SHP77 treated with DMSO at 0.1 percent for 48 hours (cell line): Measurements from ENCODE around the gene DDR2.
"Not testable (repeated sequence)": the region's sequence is repeated elsewhere in the genome, so short reads cannot be mapped to it uniquely, and the experiment has no call there.

Source experiments
- DNase-seq: peaks from one replicate; lab custom pipeline; 2025; lab: John Stamatoyannopoulos, UW

The DDR2 gene

DNA sequence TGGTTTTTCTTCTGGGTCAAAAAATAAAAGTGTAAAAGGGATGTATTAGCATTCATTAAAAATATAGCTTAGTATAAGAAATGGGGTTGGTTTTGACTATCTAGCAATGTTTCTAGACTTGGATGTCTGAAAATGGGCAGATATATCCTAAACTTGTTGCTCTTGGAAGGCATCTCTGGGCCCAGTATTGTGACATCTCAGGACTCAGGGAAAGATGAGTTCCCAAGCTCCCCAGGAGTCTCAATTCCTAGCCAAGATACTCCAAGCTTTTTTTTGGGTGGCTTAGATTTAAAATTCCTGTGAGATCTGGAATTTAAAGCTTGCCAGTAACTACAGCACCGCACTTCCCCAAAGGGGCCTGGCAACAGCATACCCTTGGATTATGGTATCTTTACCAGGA lies 146.8 kb downstream of the DDR2 start:
- DNase-seq = no peak

DNA sequence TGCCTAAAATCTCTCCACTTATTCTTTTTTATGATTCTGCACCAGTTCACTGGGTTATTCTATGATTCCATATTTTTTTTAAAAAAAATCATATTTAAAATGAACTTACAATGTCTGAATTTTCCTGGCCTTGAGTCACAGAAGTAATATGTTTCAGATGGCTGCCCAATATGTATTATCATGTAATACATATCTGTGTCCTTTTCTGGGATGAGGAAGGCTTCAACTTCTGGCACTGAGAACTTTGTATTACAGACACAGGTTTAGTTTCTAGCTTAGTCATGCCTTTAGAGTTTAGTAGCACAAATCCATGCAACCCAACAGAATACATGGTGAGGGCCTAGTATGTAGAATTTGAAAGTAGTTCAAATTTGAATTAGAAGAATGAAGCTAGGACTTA lies 150.4 kb downstream of the DDR2 start:
- DNase-seq = no peak

DNA sequence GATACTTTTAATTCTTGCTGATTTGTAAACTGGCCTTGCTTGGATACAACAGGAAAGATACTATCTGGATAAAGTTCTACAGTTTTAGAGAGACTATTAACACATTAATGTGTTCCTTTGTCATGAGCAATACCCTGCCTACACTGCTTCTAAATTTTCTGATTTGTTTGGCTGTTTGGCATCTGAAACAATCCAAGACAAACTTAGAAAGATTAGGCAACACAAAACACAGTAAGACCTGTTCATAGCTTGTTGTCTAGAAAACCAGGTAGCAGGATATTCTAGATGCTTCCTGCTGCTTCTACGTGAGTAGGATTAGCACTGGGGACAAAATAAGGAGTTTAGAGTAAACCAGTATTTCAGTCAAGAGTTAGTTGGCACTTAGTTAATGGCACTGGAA lies 152.7 kb downstream of the DDR2 start:
- DNase-seq = not testable (repeated sequence)

DNA sequence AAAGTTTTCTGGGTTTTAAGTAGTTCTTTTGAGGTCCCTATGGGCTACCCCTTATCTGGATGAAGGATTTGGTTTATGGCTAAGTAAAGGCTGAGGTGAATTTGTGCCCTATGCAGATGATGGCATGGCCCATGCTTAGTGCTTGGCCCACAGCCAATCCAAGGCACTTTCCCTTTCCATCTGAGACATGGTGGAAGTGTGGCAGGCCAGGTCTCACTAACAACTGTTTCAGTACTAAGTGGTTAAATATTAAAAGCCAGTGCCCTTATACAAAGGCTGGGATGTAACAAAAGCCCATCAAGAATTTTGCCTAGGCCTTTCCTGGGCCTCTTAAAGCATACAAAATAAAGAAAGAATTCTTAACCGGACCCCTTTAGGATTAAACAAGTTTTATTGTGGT lies 156.5 kb downstream of the DDR2 start:
- not testable (repeated sequence) for DNase-seq

DNA sequence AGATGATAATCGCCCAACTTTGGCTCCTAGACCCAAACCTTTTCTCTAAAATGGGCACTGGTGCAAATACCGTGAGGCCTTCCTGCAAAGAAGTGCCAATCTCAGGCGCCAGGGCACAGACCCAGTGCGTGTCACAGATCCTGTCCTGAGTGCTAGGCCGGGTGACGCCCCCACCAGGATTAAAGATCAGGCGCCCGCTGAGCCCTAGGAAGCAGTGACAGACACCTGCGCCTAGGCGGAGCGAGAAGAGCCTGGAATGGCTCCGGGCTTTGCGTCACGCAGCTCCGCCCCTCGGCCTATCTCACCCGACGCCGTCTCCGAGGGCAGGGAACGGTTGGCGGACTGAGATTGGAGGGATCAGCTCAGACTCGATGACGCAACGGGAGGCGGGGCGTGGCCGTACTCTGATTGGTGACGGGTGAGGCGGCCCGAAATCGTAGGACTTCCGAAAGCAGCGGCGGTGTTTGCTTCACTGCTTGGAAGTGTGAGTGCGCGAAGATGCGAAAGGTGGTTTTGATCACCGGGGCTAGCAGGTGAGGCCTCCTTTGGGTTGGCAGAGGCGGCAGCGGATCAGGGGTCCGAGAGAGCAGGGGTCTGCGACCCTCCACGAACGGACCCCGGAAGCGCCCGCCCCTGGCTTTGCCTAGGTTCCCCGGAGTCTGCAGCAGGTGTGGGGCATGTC lies 158.2 kb downstream of the DDR2 start, which contains the start of gene HSD17B7:
Gene HSD17B7, plus strand, starts transcription at position 400 of the 682 bp plus-strand sequence. Its CDS starts 99 bp downstream, at position 499.
- peak; percentile 65 for DNase-seq

DNA sequence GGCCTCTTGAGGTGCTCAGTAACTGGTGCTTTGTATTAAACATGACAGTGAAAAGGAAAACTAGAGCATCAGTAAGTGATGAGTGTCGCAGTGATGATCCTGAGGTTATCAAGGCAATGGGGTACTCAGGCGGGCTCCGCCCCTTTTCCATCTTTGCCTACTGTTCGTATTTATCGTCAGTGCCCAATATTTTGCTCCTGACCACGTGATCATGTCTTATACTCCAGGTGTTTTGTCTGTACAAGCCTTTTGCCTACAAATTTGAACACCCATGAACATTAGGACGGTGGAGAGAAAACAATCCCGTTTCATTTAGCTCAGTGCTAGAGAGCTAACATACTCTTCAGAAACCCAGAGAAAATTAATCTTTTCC lies 158.7 kb downstream of the DDR2 start:
- peak; percentile 9 for DNase-seq

DNA sequence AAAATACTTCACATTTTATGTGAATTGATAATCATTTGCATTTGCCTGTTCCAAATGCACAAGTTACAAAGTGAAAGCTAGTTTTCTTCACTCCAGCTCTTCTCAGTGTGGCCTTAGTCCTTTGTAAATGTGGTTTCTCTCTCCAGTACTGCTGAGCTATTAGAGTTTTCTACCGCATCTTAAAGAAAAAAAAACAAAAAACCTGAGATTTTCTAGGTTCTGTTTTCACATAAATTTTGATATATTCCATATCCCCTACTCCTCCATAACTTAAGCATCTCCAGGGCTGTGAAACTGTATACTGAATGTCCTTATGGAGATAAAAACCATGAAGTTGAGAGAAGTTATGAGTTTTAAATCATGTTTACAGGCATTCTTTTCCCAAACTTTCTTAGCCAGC lies 162.0 kb downstream of the DDR2 start:
- DNase-seq = not testable (repeated sequence)

DNA sequence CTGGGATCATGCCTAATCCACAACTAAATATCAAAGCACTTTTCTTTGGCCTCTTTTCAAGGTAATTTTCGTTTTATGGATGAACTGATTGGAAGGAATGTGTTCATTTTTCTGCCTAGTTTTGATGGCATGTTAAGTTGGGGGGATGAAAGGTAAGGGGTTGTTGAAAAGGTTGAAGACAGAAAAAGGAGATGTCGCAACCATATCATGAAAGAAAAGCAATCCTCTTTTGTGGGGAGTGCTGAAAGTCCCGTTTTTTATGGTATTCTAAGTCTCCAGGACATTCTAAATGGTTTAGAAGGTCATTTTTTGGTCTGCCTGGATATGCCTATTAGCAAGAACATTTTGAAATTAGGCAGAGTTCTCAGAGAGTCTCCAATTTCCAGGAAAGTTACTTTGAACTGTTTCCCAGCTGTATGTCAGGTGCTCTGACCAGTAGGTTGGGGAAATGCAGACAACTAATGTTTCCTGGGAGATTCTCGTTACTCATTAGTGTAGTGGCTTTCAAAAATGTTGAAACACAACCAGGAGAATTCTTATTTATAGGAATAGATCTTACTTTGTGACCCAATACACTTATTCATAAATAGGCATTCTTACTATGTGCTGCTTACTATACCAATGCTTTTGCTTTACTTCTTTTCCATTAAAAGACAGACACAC lies 164.5 kb downstream of the DDR2 start:
- DNase-seq = not testable (repeated sequence)

DNA sequence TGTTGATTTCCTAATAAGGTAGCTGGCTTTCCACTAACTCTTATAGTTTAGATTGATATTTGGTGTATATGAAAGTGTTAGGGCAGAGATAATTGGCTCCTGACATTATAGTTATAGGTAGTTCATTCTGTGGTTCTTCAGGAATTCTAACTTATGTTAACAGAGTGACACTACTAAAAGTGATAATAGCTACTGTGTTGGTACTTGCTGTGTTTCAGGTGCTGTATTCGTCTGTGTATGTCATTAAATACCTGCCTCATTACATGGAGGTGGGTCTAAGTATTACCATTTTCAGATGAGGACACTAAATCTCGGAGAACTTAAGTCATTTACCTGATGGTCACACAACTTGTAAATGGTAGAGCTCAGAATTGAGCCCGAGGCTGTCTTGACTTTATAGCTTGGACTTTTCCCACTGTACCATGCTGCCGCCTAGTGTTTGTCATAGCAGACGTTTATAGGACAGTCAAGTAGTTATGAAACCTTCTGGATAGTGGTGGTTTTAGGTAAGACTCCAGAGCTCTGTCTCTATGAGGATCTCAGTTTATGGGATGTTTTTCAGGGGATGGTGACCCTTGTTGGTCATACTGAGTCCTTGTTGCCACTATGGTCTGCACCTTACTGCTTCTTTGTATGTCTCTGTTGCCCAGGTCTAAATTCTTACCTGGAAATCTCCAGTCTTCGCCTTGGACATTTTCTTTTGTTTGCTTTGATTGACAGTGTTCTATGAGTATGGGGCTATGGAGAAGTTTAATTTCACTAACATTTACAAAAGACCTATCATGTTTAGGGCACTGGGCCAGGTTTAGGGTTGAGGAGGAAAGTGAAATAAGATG lies 167.9 kb downstream of the DDR2 start:
- peak; percentile 16 for DNase-seq

DNA sequence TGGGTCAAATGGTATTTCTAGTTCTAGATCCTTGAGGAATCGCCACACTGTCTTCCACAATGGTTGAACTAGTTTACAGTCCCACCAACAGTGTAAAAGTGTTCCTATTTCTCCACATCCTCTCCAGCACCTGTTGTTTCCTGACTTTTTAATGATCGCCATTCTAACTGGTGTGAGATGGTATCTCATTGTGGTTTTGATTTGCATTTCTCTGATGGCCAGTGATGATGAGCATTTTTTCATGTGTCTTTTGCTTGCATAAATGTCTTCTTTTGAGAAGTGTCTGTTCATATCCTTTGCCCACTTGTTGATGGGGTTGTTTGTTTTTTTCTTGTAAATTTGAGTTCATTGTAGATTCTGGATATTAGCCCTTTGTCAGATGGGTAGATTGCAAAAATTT lies 175.2 kb downstream of the DDR2 start:
- DNase-seq = not testable (repeated sequence)

DNA sequence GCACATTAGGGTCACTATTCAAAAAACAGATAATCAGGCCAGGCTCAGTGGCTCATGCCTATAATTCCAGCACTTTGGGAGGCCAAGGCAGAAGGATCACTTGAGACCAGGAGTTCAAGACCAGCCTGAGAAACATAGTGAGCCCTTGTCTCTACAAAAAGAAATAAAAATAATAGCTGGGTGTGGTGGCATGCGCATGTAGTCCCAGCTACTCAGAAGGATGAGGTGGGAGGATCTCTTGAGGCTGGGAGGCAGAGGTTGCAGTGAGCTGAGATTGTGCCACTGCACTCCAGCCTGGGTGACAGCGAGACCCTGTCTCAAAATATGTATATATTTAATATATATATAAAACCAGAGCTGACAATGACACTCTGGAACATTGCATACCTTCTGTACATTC lies 180.1 kb downstream of the DDR2 start:
- DNase-seq = not testable (repeated sequence)

DNA sequence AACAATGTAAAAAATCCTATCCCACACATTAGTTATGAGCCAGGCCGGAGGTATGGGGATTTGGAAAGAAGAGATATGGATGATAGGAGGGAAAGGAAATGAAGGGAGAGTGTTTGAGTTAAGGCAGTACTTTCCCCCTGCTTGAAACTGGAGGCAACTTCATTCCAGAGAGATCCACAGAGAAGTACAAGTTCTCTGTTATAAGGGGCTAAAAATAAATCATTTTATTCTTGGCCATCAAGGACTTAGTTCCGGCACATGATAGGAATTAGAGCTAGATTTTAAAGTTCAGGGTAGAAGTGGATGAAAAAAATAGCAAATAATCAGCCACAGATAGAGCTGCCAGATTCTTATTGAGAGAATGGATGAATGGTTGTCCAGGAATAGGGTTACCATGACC lies 185.9 kb downstream of the DDR2 start:
- DNase-seq = not testable (repeated sequence)

DNA sequence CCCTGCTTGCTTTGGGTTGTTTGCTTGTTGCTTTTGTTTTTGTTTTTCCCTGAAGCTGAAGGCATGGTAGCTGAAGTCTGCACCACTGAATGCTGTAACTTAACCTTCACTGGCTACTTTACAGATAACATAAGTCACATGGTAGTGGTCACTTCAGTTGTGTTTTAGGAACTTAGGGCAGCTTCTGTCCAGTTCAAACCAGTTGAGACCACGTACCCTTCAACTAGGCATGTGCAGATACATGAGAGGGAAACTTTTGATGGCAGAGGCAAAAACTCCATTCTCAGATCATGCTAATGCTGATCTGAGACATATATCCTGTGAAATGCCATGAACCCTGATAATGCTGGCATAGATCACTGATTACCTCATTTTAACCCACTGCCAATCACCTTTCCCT lies 186.4 kb downstream of the DDR2 start:
- DNase-seq = not testable (repeated sequence)

DNA sequence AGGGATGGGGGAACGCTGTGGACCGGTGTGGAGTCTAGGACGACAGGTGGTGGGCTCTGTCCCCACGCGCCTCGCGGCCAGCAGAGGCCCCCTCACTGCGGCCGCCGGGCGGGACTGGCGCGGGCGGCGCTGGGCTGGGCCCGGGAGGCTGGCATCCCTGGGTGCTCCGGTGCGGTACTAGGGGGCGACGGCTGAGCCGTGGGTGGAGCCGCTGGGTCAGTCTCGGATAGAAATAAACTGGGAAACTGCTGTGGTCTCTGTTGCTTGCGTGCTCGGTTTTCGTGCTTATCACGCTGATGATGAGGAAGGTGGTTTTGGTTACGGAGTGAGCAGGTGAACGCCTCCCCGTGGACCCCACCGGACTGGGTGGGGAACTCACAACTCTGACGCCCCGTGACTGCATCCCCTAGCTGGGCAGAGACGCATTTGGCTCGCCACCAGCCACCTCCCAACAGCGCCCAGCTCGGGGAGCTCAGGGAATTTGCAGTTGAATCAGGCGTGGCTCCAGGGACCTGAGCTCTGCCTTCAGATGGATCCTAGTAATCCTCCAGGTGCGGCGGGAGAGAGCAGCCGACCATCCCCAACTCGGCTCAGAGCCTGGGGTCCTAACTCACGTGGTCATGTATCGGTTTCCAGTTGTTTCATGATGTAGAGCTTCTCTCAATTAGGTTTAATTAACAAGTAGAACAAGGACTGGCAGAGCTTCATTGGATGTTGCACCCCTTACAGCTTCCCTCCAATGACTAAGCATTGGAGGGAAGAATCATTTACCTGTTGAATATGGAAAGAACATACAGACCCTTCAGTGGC lies 190.3 kb downstream of the DDR2 start:
- DNase-seq = no peak

DNA sequence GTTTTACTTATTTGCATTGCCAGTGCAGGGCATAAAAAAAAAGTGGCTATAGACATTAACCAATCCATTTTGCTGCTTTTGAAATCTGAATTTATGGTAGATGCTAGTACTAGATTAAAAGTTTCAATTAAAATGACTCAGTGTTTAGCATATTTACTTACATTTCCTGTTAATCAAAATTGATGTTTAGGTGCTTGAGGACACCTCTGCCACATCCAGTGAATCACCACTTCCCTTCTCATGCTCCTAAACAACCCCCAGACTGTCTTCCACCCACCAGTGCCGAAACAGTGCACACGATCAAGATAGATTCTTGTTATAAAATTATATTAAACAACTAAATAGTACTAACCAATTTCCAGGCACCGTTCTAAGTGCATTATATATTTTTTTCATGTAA lies 191.0 kb downstream of the DDR2 start:
- no peak for DNase-seq

DNA sequence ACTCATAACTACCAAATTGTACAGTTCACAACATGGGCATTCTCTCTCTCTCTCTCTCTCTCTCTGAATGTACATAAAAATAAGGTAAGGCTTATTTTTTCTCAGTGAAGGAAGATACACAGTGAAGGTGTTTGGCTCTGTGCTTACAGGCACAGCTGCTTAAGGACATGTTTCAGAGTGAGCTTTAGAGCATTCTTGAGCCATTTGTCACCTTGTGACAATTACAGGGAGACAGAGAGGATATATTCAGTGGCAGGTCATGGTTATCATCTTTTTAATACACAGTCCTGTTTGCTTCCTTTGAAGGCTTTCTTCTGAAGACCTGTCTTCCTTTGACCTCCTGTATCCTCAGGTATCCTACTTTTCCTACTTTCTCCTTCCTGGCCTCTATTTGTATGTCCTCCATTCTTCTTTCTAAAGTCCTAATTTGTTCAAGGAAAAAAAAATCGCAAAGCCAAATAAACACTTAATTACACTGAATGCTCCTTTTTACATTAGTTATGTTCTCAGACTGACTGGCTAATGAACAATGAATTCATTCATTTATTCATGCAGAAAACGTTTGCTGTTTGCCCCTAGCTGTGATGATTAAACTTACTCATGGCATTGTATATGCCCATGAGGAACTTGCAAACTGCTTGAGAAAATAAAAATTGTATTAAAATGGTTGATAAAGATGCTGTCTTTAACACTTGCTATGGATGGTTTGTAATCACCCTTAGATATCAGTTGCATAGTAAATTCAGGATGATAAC lies 191.7 kb downstream of the DDR2 start:
- DNase-seq = no peak

DNA sequence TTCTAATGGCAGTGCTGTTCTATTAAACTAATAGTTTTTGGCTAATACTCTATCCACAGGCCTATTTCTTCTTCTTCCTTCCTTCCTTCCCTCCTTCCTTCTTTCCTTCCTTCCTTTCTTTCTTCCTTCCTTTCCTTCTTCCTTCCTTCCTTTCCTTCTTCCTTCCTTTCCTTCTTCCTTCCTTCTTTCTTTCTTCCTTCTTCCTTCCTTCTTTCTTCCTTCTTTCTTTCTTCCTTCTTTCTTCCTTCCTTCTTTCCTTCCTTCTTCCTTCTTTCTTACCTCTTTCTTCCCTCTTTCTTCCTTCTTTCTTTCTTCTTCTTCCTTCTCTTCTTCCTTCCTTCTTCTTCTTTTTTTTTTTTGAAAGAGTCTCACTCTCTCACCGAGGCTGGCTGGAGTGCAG lies 197.0 kb downstream of the DDR2 start:
- DNase-seq = no peak

DNA sequence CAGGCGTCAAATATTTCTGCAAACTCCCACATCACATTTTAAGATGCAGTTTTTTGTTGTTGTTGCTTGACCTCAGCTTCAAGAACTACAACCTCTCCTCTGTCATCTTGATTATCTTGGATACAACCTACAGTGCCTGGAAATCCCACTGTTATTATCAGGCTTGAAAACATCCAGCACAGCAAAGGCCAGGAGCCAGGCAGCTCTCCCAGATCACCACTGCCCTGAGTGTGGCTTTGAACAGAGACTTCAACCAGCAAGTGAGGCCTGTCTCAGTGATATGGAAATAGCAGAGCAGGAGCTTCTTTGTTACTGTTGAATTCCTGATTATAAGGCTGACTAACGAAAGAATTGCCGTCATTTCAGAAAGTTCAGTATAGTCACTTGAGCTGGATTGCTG lies 200.2 kb downstream of the DDR2 start:
- DNase-seq = no peak

DNA sequence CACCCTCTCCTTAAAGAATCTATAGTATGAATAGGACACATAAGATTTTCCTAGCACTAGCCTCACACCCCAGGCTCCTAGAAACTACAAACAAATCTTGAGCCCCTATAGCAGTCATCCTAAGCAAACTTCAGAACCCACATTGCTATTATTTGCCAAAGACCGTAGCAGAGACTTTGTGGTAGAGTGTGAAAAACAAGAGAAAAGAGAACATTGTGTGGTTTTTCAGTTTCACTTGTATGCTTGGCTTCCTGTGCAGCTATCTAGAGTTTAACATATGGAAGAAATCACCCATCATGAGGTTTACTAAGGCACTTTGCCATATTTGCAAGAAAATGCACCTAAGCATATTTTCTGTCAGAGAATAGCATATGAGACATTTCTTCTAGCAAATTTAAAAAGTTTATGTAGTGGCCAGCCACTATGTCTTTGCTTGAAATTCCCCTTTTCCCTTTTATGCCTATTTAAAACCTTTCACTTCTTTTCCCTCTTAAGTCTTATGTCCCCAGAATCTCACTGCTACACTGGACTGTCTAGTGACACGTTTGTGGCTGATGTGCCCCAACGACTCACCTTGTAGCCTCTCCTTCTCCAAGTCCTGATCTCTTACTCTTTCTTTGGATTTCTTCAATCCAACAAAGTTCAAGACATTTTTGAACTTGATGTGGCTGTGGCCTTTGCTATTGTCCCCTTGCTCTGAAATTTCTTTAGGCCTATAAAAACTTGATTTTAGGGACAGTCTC lies 203.1 kb downstream of the DDR2 start:
- no peak for DNase-seq
